GM18507 (cell line): Measurements from ENCODE around the gene SLC30A1.
"Not testable (repeated sequence)": the region's sequence is repeated elsewhere in the genome, so short reads cannot be mapped to it uniquely, and the experiment has no call there.

Experiments
- DNase-seq: peaks from one replicate; pipeline ENCODE4 v3.0.0; 2011; ENCODE audit warnings: low read depth; ENCODE audit not compliant: insufficient read length; ENCODE audit errors: extremely low spot score
- FAIRE-seq: peaks from 2 replicates; lab custom pipeline; 2011; peaks lifted over from hg19 to GRCh38; lab: Jason Lieb, UNC

Gene SLC30A1

DNA sequence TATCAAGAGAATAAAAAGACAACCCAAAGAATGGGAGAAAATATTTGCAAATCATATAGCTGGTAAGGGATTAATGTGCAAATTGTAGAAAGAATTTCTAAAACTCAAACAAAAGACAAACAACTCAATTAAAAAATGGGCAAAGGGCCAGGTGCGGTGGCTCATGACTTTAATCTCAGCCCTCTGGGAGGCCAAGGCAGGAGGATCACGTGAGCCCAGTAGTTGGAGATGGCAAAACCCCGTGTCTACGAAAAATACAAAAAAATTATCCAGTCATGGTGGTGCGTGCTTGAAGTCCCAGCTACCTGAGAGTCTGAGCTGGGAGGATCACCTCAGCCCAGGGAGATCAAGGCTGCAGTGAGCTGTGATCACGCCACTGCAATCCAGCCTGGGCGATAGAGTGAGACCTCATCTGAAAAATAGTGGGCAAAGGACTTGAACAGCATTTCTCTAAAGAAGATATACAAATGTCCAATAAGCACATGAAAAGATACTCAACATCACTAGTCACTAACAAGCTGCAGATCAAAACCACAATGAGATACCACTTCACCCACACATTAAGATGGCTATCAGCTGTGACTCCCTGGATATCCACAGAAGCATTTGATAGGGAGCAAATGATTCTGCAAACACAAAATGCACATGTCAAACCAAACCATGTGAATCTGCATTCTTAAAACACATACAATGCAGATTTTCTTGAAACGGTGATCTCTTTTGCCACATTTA is 20.9 kb downstream of the SLC30A1 start:
- FAIRE-seq (no peak), DNase-seq (no peak)

DNA sequence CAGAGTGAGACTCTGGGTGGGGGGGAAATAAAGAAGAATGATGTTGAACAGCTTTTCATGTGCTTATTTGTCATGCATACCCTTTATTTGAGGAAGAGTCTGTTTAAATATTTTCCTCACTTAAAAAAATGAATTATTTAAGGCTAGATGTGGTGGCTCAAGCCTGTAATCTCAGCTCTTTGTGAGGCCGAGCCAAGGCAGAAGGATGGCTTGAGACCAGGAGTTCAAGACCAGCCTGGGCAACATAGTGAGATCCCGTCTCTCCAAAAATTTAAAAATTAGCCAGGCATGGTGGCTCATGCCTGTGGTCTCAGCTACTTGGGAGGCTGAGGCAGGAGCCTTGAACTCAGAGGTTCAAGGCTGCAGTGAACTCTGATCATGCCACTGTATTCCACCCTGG is 25.4 kb downstream of the SLC30A1 start:
- FAIRE-seq = no peak

DNA sequence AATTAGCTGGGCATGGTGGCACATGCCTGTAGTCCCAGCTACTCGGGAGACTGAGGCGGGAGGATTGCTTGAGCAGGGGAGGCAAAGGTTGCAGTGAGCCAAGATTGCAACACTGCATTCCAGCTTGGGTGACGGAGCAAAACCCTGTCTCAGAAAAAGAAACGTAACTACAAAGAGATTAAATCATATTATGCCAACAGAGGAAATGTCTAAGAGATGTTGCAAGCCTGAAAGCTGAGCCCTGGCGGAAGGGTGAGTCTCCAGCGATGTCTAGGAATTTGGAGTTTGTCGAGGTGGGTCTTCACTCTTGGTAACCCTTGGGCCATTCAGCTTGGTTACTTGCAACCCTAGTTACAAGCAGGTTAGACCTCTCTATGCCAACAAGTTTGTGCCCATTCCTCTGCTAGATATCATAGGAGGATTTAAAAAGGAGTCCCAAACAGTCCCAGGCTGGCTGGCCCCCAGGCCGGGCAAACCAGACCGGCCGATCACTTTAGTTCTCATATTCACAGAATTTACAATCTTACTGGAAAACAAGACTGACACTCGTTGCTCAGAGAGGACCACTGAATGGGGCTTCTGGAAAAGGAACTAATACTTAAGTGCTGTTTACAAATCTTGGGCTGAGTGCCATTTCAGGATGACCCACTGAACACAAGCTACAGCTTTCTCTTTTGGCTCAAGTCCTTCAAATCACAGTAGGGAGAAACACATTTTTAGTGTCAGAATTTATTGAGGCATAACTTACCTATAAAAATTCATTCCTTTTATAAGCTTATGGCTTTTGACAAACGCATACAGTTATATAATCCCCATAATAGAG is 27.1 kb downstream of the SLC30A1 start:
- FAIRE-seq = no peak

More for the DNA sequence above, 25.4 kb downstream of the SLC30A1 start:
- no peak for DNase-seq

DNA sequence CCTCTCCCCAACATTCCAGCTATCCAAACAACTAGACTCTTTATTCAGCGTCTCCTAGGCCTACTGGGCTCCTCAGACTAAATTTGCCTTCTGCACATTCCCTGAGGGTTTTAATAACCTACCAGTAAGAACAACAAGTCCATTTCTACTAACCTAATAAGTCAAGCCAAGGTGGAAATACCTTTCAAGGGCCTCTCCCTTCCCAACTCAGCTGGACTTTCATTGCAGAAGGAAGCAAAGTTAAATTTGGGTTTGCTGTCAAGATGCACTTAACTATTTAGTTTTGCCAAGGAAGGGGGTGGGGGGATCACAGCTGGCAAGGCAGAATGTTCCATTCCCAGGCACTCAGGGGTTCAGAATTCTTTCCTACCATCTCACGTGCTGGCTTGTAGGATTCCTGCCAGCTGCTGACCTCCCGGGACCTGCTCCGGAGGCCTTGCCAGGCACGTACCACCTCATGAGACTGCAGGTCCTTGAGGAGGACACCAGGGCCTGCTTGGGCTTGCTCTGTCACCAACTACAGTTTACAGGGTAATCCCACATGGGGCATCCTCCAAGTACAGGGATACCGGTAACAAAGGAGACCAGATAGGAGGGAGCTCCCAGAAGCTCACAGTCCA is 29.8 kb downstream of the SLC30A1 start:
- no peak for DNase-seq
- FAIRE-seq = no peak

More for the DNA sequence above, 27.1 kb downstream of the SLC30A1 start:
- DNase-seq = no peak

DNA sequence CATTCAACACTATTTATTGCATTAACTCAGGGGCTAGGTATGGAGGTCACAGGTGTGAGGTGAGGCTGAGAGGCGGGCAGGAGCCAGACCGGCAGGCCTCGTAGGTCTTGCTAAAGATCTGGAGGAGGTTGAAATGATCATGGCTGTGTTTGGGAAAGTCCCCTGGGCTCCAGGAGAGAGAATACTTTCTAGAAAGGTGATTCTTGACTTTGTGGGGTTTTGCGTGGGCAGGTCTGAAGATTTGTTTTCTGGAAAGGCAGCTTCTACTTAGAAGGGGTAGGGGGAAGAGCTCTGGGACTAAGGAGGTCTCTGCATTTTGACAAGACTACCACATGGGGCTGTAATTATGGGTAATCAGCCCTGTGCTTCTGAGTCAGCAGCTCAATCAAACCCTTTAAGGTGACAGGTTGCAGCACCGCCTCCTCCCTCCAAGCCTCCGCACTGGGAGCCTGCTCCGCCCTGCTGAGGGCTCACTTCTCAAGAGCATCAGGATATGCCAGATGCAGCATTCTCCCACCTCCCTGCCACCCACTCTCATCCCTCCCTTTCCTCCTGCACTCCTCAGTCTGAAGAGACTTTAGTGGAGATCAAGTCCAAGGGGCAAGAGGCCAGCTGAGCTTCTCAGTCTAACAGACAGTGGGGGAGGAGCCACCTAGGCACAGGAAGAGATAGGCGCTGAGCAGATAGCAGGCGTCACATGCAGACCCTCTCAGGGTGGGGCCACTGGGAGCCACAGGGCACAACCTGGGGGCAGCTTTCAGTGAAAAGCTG is 30.5 kb downstream of the SLC30A1 start:
- FAIRE-seq (no peak), DNase-seq (no peak)

DNA sequence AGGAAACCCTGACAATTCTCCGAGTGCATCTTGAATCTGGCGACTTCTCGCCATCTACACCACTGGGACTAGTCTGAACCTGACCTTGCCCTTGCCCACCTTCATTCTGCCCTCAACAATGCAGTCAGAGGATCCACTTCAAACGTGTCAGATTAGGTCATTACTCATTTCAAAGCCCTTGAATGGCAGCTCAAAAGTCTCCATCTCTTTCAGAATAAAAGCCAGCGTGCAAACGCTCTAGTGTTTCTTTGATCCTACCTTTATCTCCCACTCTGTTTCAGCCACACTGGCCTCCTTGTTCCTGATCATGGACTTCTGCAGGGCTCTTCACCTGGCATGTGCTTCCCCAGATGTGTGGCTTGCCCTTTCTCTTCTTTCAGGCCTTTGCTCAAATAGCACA is 31.3 kb downstream of the SLC30A1 start:
- FAIRE-seq (no peak), DNase-seq (no peak)

DNA sequence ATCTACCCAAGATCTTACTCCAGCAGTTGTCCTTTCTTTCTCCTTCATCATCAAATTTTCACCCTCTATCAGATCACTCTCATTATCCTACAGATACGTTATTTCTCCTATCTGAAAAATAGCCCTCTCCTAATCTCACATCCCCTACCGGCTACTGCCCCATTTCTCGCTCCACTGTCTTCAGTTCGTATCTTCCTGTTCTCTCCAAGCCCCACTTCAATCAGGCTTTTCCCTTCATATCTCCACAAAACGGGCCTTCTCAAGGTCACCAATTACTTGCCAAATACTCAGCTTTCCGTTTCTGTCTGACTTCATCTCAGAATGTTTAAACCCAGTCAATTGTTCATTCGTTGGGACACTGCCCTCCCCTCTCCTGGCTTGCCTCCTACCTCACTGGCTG is 32.4 kb downstream of the SLC30A1 start:
- no peak for DNase-seq
- FAIRE-seq = no peak

DNA sequence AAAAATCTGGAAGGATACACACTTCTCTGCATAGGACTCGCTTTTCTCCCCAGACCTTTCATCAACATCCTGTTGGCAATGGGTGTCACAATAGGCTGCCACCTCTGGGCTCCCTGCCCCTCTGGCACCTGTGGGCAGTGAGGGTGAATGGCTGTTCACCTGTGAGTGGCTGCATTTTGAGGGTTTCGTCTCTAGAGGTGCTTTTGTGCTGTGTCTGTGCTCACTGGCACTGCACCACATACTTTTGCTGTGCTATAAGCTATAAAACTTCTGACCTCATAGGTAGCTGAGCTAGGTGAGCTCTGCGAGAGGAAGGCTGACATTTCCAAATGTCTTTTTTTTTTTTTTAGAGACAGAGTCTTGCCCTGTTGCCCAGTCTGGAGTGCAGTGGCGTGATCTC is 35.9 kb downstream of the SLC30A1 start:
- no peak for DNase-seq
- no peak for FAIRE-seq

DNA sequence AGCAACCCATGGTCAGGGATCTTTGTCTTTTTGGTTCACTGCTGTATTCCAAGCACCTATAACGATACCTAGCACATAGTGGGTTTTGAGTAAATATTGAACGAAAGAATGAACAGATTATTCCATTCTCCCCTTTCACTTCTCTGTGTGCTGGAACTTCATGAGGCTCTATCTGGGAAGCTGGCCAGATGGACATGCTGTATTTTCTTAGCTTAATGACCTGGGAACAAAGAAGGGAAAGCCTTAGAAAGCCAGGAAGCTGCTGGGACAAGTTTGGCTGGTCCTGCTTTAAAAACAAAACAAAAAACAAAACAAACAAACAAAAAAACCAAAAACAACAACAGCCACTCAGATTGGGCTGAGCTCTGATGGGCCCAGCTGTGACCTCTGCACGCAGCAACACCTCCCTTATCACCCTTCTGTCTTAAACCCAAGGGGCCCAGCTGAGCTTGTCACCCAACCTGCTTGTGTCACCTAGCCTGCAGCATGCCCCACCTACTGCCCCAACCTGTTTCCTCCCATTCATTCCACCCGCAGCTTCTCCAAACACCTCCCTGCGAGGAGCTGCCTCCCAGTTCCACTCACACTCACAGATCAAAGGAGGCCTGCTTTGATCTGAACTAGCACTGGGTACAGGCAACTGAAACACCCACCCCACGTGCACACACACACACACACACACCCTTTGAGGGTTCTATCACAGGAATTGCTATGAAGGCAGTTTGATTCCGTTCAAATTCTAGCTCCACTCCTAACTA is 37.1 kb downstream of the SLC30A1 start:
- FAIRE-seq (no peak), DNase-seq (no peak)

DNA sequence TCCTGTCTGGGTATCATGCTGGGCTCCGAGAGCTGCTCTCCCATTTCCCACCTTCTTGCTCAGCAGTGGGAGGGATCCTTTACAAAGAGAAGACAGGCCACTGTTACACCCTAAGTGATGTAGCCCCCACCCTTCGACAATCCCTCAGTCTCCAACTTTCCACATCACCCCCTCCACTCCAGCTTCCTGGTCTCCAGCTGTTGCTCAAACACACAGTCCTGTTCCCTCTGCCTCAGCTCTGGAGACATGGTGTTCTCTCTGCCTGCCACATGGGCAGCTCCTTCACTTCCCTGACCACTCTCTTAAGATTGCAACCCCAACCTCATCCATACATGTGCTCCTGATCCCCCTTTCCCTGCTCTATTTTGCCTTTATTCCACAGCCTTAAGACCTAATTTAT is 37.7 kb downstream of the SLC30A1 start:
- FAIRE-seq = no peak
- no peak for DNase-seq

DNA sequence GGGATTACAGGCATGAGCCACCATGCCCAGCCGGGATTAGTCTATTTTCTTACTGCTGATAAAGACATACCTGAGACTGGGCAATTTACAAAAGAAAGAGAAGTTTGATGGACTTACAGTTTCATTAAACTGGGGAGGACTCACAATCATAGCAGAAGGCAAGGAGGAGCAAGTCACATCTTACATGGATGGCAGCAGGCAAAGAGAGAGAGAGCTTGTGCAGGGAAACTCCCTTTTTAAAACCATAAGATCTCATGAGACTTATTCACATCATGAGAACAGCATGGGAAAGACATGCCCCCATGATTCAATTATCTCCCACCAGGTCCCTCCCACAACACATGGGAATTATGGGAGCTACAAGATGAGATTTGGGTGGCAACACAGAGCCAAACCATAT is 38.1 kb downstream of the SLC30A1 start:
- not testable (repeated sequence) for FAIRE-seq, DNase-seq

DNA sequence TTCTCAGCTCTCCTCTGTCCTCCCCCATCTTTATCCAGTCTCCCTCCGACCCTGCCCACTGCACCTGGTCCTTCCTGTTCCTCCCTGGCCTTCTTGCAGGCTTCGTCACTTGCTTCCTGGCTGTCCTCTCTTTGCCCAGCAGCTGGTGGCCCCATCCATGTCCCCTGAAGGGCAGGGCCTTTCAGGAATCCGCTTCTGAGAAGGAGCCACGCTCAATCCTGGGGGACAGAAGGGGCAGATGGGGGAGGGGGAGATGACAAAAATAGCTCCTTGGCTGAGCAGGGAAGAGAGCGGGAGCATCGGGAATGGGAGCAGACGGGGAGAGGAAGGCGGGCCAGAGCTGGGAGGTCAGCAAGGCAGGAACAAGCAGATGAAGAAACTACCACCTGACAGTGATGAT is 40.7 kb downstream of the SLC30A1 start:
- FAIRE-seq = no peak
- no peak for DNase-seq

DNA sequence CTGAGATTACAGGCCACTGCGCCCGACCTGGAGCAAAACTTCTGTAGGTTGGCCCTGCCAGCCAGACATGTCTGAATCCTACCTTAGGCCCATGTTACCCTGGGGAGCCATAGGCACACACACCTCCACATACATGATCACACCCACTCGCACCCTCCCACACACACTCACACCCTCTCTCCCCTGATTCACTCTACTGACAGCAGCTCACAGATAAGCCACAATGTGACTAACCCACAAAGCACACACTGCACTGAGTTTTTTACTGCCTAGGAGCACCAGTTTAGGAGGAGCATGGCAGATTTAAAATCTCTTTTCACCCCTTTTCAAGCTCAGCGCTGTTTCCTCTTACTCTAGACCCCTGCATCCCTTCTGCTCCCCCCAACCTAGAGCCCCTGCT is 41.7 kb downstream of the SLC30A1 start:
- DNase-seq (no peak), FAIRE-seq (no peak)

DNA sequence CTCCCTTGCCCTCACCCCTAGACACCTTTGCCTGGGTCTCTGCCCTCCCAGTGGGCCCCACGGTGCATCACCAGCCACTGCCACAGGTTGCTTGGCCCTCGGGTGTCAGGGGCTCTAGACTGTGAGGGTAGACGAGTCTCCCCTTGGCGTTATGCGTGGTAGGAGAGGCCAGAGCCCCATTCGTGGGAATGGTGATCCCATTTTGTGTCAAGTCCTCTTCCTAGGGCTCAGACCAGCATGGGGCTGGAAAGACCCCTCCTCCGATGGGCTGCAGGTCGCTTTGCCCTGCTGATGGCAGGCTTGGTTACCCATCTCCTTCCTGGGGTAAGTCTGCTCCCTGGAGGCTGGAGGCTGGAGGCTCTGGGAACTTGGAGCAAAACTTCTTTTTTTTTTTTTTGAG is 42.4 kb downstream of the SLC30A1 start:
- DNase-seq (no peak), FAIRE-seq (no peak)

DNA sequence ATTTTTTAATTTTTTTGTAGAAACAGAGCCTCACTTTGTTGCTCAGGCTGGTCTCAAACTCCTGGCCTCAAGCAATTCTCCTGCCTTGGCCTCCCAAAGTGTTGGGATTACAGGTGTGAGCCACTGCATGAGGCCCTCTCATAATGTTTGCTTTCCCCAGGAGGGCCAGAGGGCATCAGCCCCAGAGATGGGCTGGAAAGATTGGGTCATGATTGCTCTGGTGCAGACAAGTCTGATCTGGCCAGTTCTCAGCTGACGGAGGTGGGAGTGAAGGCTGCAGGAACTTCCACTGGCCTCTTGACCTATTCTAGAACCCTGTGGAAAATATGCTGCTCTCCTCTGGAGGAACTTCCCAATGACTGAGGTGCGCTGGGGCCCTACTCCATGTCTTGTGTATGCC is 43.6 kb downstream of the SLC30A1 start:
- no peak for FAIRE-seq
- no peak for DNase-seq

DNA sequence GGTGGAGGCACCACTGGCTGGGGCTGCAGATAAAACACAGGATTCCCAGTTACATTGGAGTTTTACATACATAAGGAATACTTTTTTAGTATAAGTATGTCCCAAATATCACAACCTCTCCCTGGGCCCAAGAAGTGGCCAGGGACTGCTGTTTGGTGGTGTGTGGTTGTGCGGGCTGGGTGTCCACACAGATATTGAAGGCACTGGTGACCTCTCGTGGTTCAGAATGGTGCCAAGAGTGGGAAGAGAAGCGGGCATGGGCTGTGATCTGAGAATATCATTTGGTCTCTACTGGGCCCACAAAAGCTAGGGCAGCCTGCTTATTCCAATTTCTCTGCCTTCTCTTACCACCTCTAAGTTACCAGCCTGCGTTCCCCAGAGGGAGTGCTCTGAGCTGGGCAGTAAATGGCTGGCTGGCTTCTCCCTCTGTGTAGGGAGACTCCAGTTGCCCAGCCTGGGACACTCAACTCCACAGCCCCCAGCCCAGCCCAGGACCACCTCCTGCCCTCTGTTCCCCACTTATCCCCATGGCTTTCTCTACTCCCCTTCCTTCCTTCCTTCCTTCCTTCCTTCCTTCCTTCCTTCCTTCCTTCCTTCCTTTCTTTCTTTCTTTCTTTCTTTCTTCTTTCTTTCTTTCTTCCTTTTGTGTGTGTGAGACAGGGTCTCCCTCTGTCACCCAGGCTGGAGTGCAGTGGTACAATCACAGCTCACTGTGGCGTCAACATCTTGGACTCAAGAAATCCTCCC is 44.2 kb downstream of the SLC30A1 start:
- no peak for DNase-seq
- FAIRE-seq = no peak

DNA sequence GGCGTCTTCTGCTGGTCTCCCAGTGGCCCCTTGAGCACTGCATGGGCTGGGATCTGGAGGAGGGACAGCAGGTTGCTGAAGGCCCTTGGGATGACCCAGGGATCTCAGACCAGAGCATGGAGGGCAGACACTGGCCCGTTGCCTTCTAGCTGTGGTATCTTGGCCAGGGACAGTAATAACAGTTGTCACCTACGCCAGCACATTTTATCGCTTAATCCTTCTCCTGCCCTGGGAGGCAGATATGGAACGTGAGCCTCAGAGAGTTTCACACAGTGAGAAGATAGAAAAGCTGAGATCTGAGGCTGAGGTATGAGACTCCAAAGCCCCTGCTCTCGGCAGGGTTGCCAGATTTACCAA is 46.9 kb downstream of the SLC30A1 start:
- no peak for DNase-seq
- no peak for FAIRE-seq

DNA sequence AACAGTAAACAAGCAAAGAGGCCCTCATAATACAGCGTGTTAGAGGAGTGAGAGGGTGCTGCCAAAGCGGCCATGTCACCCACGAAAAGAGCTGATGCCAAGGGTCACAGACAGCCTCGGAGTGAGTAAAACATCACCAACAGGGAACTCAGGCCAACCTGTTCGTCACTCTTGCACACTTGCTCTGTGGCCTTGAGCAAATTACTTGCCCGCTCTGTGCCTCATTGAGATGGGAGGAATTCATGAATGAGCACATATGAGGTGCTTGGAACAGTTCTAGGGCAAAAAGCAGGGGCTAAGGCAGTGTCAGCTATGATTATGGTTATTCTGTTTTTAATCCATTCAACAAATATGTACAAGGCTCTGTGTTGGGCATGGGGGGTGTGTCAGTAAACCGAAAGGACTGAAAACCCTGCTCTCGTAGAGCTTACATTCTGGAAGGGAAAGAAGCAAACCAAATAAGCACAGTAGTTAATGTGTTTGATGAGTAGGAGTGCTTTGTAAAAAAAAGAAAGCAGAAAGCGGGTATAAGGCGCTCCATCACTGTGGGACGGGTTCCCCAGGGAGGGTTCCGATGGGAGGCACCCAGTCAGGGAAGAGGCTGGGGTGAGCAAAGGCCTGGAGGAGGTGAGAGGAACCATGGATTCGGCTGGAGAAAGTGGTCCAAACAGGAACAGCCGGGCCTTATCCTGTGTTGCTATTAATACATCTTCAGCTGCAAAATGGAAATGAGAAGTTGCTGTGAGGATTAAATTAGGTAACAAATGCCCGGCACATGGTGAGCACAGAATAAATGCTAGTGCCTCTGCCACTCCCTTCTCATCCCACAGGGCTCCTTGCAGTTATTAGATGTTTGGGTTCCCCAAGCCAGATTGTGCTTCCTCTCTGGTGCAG is 47.5 kb downstream of the SLC30A1 start:
- FAIRE-seq (no peak), DNase-seq (no peak)
